ENCODE measurements around the gene GADD45B. TPM values are rescaled to one million over a fixed set of nuclear protein-coding genes. Genes with fewer than 3 reads are reported as not detected.

Gene GADD45B
- total RNA-seq, 1 experiment from 2014 or later, result 37.9 TPM

DNA sequence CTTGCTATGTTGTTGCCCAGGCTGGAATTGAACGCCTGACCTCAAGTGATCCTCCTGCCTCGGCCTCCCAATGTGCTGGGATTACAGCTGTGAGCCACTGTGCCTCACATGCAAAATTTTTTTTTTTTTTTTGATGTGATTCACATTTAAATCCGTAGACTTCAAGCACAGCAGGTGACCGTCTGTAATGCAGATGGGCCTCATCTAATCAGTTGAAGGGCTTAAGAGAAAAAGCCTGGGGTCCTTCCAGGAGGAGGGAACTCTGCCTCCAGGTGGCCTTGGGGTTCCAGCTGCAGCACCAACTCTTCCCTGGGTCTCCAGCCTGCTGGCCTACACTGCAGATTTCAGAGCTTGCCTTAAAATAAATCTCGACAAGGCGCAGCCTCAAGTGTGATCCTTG is 43.6 kb downstream of the GADD45B start:
- Histone ChIP-seq H3K9me2 (ENCODE audit: insufficient read depth) (no peaks in the 10 kb centered on the region), H3K9ac (ENCODE audit: low read length) (no peak overlapping the region), H3K27ac (ENCODE audit: low read depth, low read length) (no peak overlapping the region), H3K79me2 (ENCODE audit: insufficient read depth, low read length) (no peaks in the 10 kb centered on the region), H3K27me3 (ENCODE audit: insufficient read depth, low read length) (no peaks in the 10 kb centered on the region), H3K36me3 (ENCODE audit: control insufficient read depth in 1 of 2, insufficient read depth in 2 of 2, low read length in 2 of 2) (no peaks in the 10 kb centered on the region), H3K4me2 (ENCODE audit: low read length) (no peak overlapping the region), H2AFZ (ENCODE audit: low read depth, low read length, poor library complexity, severe bottlenecking) (no peak overlapping the region), H3K9me3 (ENCODE audit: control insufficient read depth in 1 of 2, insufficient read depth in 1 of 2, low read depth in 1 of 2, low read length in 2 of 2) (no peaks in the 10 kb centered on the region), H3K4me1 (ENCODE audit: control insufficient read depth in 1 of 2, insufficient read depth in 2 of 2, low read length in 2 of 2) (peaks cover 41 to 61% of the 10 kb centered on the region in 2 experiments), H3K4me3 (replicated peaks in 1 of 2; ENCODE audit: low read depth in 1 of 2, low read length in 2 of 2) (no peak overlapping the region), H4K20me1 (ENCODE audit: insufficient read depth) (no peaks in the 10 kb centered on the region)
- CTCF ChIA-PET, result interaction anchor here (0.7 kb wide), 1 partner anchor 10 kb away, joined by 5 read pairs; no protein-coding TSS in a partner anchor
- no TSS peak for BruUV-seq (replicated peaks)
- intact Hi-C loops (cut with micrococcal nuclease), result no loop called here
- TF ChIP-seq FOSL1 (IDR thresholded peaks at IDR 0.05; ENCODE audit: low read depth) (no peak), SRF (IDR thresholded peaks at IDR 0.05; ENCODE audit: low read depth) (no peak), TCF7L2 (IDR thresholded peaks at IDR 0.05; ENCODE audit: borderline replicate concordance, extremely low read depth, insufficient read depth, insufficient read length) (no peak), POLR2AphosphoS5 (IDR thresholded peaks at IDR 0.05; ENCODE audit: low read depth, low read length) (no peak), ELF1 (IDR thresholded peaks at IDR 0.05; ENCODE audit: borderline replicate concordance, low read depth) (no peak), ZNF274 (IDR thresholded peaks at IDR 0.05; ENCODE audit: low read depth, low read length) (no peak), YY1 (IDR thresholded peaks at IDR 0.05; ENCODE audit: extremely low read depth, insufficient replicate concordance, low read depth, low read length) (no peak), RAD21 (IDR thresholded peaks at IDR 0.05; ENCODE audit: low read depth) (no peak)
- TF ChIP-seq, protein P1, sequence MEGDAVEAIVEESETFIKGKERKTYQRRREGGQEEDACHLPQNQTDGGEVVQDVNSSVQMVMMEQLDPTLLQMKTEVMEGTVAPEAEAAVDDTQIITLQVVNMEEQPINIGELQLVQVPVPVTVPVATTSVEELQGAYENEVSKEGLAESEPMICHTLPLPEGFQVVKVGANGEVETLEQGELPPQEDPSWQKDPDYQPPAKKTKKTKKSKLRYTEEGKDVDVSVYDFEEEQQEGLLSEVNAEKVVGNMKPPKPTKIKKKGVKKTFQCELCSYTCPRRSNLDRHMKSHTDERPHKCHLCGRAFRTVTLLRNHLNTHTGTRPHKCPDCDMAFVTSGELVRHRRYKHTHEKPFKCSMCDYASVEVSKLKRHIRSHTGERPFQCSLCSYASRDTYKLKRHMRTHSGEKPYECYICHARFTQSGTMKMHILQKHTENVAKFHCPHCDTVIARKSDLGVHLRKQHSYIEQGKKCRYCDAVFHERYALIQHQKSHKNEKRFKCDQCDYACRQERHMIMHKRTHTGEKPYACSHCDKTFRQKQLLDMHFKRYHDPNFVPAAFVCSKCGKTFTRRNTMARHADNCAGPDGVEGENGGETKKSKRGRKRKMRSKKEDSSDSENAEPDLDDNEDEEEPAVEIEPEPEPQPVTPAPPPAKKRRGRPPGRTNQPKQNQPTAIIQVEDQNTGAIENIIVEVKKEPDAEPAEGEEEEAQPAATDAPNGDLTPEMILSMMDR (IDR thresholded peaks at IDR 0.05 in 2 of 3, conservative IDR thresholded peaks at IDR 0.05 in 1 of 3; ENCODE audit: borderline replicate concordance in 1 of 3, insufficient read depth in 1 of 3, low read depth in 2 of 3, low read length in 2 of 3), result no peak
- TF ChIP-seq, protein P2, sequence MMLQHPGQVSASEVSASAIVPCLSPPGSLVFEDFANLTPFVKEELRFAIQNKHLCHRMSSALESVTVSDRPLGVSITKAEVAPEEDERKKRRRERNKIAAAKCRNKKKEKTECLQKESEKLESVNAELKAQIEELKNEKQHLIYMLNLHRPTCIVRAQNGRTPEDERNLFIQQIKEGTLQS (IDR thresholded peaks at IDR 0.05), result no peak
- DNase-seq (ENCODE audit: low read depth, low spot score) (no peak), ATAC-seq (no peak)
- RAD21 ChIA-PET (ENCODE audit: low non-redundant PET in 1 of 2, low total read pairs in 2 of 2, uncharacterized antibody in 2 of 2, unreplicated experiment in 2 of 2), result no interaction called here
- POLR2A ChIA-PET, result interaction anchor here (0.7 to 1.6 kb wide), 2 partner anchors 14 to 43 kb away, joined by 3 to 10 read pairs; partner anchors contain the start of gene GADD45B

Measured in HCT116 (cell line).